Measurements from ENCODE around the gene TIMM23B.
"Not testable (repeated sequence)": the region's sequence is repeated elsewhere in the genome, so short reads cannot be mapped to it uniquely, and the experiment has no call there.

Gene TIMM23B, protein sequence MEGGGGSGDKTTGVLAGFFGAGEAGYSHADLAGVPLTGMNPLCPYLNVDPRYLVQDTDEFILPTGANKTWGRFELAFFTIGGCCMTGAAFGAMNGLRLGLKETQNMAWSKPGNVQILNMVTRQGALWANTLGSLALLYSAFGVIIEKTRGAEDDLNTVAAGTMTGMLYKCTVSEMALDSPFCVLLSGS

DNA sequence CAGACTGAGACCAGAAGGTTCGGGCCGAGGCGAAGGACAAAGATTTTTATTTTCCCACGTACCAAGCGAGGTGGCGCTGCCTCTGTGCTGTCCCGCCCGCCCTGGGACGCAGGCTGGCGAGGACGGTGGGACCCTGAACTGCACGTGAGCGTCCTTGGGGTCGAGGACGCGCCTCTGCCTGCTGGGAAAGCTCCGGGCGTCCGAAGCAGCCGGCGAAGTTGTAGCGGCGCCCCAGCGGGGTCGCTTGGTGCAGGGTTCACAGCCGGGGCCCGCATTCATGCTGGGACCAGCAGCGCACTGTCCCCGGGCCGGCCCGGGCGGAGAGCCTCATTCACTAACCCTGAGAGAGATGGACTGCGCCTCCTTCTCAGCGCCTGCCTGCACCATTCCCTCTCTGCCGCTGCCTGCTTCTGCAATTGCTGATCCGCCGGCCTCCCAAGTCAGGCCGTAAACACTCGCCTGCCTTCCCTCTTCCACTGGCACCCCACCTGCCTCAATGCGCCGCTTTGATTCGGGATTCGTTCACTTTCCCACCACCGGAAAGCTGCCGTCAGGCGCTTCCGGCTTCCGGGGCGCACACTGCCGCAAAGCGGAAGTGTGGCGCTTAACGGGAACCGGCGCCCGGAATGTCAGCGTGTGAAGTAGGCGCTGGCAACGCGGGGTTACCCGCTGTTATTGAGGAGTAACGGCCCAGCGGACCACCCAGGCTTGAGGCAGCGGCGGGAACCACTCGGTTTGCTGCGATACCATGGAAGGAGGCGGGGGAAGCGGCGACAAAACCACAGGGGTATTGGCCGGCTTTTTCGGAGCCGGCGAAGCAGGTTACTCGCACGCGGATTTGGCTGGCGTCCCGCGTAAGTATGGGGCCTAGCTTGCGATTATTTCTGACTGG lies at the start of gene TIMM23B, which contains the start of gene PARG:
Gene TIMM23B, plus strand, starts transcription at position 607 of the 892 bp plus-strand sequence. Its CDS starts 142 bp downstream, at position 749.
Gene PARG, minus strand, starts transcription at position 581 of the 892 bp plus-strand sequence. Its CDS starts 302 bp downstream, at position 279.
- peak; percentile 71 to 85 (median 76) for DNase-seq

DNA sequence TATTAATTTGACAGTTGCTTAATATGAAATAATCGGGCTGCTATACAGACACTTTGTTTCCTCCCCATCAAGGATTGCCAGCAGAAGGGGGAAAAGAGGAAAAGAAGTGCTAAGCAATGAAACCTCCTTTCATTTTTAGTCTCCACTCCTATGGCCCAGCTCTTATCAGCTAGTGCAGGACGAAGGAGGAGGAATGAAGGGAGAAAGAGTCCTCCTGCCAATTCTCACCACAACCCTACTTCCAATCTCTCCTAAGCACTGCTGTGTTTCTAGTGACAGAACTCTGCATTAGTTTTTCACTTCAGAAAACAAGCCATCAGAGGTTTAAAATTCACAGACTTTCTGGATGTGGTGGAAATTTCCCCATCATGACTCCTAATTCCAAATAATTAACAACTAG lies 41.9 kb upstream of the TIMM23B start:
- not testable (repeated sequence) for DNase-seq

DNA sequence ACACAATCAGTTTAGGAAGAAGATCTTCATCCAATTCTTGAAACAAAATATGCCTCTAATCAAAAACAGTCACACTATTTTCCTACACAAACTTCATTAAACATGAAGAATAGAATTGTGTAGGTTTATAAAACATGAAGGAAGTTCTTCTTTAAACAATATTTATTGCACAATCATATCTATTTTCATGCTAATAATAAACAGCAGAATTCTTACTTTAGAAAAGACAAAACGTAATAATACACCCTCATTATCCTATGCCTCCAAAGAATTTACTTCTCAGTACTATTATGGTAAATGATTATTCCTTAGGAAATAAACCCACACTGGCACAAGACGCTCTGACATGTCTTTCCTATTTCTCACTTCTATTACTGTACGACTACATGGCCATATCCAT lies 41.4 kb upstream of the TIMM23B start:
- DNase-seq = not testable (repeated sequence)

DNA sequence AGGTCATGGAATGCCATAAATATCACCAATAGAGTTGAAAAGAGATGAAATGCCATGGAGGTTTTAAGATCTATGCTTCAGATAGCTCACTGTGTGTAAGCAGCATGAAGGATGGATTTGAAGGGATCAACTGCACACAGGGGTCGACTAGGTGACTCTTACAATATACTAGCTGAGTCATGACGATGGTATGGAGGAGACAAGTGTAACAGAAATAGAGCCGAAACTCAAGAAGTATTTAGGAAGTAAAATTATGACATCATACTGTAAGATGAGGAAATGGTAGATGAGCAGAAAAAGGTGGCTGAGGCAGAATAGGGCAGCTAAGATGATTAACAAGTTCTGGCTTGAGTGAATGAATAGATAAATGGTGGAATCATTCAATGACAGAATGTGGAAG lies 38.0 kb upstream of the TIMM23B start:
- DNase-seq = not testable (repeated sequence)

DNA sequence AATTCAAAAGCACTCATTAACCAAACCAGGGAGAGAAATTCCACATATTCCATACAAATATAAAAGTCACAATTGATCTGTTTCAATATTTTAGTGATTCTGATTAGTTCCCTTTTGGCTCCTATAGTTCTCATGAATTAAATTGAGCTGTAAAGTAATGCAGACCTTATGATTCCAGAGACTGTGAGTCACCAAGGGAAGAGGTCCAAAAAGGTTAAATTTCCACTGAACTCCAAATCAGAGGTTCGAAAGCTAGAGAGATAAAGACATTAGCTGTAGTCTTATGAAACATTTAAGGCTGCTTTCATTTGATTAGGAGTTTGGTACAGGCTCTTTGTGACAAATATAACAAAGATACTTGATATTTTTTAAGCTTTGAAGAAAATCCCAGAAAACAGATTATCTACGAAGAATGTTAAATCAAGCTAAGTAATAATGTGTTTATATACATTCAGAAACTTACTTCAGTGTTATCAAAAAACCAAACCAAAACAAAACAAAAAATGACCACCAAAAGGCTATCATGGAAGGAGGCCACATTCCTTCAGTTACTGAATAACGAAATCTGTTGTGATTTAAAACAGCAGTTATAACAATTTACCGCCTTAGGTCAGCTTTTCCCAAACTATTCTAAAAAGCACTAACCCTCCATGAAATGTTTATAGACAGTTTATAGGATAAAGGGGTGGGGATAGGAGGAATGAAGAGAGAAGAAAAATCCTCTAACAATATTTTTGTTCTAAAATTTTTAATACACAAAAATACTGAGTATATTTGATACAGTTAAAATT lies 33.4 kb upstream of the TIMM23B start:
- not testable (repeated sequence) for DNase-seq

DNA sequence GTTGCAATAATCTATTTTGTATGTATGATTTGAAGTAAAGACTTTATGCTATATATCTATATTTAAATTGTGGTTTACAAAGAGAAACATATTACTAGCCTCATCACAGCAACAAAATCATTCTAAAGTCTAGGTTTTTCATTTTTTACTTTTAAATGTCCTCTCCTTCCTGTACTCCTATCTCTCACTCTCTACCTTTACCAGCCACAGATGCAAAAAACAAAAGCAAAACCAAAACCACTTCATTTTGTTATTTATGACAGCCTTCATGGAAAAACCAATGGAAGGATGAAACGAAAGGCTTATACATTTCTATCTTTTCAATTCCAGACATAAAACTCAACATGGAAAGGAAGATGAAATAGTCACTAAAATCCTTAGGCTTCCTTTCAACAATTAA lies 31.6 kb upstream of the TIMM23B start:
- not testable (repeated sequence) for DNase-seq

DNA sequence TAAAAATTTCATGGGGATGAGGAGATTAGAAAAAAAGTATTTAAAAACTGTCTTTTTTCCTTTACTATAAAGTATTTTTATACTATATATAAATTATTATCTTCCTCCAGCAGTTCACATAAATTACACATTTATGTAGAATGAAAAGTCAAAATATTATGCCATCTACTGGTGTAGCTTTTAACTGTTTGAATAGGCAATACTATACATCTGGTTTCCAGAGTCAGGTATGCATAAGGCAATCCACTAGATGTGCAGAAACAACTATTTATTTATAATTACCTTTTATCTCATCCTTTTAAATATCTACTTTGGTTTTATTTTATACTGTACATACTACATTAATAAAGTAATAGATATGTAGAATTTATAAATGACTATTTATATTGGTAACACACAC lies 25.4 kb upstream of the TIMM23B start:
- not testable (repeated sequence) for DNase-seq

DNA sequence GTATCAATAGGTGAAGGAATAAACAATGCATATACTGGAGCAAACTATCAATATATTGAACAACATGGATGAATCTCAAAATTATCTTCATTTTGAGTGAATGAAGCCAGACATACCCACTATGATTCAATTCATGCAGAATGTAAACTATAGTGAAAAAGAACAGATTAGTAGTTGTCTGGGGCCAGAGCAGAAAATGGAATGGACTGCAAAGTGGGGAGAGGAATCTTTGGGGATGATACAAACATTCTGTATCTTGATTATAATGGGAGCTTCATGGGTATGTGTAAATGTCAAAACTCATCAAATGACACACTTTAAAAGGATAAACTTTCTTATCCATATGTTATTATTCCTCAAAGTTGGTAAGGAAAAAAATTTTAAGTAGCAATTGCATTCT lies 23.9 kb upstream of the TIMM23B start:
- not testable (repeated sequence) for DNase-seq

DNA sequence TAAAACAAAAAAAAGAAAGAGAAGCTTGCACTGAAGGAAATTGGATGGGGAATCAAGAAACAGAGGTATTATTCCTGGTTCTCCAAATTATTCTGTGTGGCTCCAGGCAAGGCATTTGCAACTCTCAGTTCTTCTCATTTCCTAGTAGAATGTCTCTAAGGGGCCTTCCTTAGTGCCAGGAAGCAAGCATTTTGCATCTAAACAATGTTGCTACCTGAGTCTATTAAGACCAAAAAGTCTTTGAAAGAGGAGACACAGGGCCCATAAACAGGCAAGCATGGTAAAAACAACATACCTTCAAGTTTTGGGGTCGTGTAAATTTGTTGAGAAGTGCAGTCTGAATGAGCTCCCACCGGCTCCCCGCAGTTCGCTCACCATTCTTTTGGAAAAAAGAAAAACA lies 19.8 kb upstream of the TIMM23B start:
- DNase-seq = not testable (repeated sequence)

DNA sequence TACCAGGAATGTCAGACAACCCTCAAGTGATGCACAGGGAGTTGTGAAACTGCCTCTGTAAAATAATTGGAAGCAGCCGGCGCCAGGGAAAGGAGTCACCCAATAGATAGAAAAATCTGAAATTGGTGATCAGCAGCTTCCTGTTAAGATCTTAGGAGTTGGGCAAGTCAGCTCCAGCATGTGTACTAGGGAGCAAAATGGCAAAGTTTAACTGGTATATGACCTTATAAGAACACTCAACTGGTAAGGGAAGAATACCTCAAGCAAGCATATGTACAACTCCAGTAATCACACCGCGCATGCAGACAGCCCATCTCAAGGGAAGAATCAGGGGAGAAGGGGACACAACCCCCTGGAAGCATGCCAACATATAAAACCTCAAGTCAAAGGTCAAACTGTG lies 18.3 kb upstream of the TIMM23B start:
- DNase-seq = not testable (repeated sequence)

DNA sequence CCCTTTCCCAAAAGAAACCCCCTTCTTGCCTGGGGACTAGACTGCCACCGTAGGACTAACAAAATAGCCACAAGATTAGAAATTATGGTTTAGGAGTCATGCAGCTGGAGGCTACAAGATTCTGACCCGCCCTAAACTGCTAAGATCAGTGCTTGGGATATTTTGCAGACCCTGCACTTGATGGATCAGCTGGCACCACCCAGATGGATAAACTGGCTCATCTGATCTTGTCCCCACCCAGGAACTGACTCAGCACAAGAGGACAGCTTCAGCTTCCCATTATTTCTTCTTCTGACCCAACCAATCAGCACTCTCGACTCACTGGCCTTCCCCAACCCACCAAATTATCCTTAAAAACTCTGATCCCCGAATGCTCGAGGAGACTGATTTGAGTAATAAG lies 10.6 kb upstream of the TIMM23B start:
- DNase-seq = not testable (repeated sequence)

DNA sequence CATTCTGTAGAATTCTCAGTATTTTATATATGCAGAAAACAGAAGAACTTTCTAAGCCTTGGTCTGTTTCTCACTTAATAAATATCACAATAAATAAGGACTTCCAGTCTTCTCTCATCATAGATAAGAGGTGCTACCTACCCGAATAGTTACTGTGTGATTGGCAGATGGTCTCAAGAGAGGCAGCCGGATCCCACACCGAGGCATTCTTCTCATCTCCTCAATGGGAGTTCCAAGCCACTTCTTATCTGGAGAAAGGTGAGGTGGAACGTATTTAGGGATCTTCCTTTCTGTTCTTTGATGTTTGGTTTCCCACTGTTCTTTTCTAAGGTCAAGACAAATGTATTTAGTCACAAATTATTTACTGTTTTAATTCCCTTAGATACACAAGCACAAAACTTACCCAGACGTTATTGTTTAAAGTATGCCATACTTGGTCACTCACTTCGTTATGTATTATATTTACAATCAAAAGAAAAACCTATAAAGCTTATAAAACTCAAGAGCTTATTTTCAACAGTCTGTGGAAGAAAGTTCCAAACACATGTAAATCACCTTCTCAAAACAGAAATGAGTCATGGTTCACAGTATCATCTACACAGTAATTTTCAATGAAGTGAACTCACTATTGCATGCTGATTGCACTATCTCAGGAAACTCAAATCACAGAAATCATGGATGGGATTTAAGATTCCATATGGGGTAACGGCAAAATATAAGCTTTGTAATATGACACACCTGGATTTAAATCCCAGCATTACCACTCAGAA lies 9.7 kb upstream of the TIMM23B start:
- not testable (repeated sequence) for DNase-seq

DNA sequence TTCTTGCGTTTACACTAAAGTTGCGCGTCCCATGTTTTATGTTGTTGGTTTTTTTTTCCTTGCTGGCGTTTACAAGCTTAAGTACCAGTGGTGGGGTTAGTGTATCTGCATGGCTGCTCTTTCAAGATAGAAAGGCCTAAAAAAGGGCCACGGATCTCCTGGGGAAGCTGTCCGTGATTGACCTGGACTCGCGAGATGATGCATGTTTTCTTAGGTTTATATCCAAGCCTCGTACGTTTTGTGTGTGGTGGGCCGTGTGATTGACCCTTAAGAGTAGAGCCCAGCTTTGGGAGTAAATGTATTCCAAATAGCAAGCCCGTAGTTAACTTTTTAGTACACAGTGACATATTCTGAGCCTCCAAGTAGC lies 469 bp downstream of the TIMM23B start:
- DNase-seq = not testable (repeated sequence)

DNA sequence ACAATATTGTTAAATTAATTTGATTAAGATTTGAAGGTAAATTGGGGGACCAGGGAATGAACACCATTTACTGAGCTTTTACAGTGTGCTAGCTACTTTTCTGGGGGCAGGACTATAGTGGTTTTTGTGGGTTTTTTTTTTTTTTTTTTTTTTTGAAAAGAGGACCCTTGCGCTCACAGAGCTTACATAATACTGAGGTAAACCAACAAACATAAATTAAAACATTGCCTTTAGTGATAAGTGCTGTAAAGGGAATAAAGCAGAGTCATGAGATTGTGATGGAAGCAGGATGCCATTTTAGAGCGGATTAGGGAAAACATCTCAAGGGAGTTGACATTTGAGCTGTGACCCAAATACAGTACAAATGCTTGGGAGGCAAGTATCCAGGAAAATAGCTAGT lies 1.8 kb downstream of the TIMM23B start:
- not testable (repeated sequence) for DNase-seq

DNA sequence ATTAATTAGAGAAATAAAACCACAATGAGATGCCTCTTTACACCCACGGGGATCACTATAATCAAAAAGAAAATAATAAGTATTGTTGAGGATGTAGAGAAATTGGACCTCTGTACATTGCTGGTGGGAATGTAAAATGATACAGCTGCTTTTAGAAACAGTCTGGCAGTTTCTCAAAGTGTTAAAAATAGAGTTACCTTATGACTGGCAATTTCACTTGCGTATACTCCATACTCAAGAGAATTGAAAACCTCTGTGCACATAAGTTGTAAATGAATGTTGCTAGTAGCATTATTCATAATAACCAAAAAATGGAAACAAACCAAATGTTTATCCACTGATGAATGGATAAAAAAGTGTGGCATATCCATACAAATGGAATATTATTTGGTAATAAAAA lies 6.3 kb downstream of the TIMM23B start:
- not testable (repeated sequence) for DNase-seq

DNA sequence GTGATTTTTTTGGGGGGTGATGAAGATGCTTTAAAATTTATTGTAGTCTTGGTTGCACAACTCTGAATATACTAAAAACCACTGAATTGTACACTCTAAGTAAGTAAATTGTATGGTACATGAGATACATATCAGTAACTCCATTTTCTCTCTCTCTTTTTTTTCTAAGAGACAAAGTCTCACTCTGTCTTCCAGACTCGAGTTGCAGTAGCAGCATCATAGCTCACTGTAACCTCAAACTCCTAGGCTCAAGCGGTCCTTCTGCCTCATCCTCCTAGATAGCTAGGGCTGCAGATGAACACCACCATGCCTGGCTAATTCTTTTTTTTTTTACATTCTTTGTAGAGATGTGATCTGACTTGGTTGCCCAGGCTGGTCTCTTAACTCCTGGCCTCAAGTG lies 6.9 kb downstream of the TIMM23B start:
- not testable (repeated sequence) for DNase-seq

DNA sequence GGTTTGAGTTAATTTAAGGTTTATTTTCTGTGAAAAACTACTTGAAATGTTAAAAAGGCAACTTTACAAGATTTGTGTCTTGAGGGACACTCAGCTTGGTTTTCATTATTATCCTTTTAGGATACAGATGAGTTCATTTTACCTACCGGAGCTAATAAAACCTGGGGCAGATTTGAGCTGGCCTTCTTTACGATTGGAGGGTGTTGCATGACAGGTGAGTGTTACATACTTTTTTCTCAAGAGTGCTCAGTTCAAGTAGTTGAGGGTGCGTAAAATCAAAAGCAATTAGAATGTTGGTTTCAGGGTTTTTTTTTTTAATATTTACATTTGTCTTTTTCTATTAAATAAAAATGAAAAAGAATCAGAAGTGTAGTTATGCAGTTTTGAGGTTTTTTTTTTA lies 10.2 kb downstream of the TIMM23B start:
- DNase-seq = not testable (repeated sequence)

DNA sequence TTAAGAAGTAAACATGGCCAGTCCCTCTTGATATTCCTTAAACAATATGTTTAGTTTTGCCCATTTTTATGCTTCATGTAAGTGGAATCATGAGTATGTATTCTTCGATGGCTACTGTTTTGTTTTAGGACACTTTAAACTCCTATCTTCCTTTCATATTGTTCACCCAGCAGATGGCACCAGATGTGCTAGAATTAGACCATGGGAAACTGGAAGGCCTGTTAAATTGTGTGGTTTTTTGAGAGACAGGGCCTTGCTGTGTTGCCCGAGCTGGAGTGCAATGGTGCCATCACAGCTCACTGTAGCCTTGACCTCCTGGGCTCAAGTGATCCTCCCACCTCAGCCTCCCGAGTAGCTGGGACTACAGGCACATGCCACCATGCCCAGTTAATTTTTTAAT lies 11.3 kb downstream of the TIMM23B start:
- DNase-seq = not testable (repeated sequence)

DNA sequence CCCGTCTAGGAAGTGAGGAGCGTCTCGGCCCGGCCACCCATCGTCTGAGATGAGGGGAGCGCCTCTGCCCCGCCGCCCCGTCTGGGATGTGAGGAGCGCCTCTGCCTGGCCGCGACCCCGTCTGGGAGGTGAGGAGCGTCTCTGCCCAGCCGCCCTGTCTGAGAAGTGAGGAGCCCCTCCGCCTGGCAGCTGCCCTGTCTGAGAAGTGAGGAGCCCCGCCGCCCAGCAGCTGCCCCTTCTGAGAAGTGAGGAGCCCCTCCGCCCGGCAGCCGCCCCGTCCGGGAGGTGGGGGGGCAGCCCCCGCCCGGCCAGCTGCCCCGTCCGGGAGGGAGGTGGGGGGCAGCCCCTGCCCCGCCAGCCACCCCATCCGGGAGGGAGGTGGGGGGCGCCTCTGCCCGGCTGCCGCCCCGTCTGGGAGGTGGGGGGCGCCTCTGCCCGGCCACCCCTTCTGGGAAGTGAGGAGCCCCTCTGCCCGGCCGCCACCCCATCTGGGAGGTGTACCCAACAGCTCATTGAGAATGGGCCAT lies 28.5 kb downstream of the TIMM23B start:
- not testable (repeated sequence) for DNase-seq

DNA sequence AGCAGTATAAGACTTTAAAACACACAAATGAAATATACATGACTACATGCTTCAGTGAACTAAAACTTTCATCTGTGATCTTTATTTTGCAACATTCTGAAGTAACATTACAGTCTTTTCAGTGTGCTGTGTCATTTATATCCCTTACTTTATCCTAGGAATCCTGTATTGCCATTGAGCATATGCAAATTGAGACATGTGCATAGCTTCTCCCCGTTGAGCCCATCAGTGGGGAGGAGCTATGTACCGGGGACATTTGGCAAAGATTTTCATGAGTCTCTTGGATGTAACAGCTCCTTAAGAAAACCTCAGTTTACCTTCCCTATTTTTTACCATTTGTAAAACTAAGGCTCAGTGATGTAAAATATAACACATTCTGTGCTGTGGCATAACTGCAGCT lies 29.6 kb downstream of the TIMM23B start:
- not testable (repeated sequence) for DNase-seq

DNA sequence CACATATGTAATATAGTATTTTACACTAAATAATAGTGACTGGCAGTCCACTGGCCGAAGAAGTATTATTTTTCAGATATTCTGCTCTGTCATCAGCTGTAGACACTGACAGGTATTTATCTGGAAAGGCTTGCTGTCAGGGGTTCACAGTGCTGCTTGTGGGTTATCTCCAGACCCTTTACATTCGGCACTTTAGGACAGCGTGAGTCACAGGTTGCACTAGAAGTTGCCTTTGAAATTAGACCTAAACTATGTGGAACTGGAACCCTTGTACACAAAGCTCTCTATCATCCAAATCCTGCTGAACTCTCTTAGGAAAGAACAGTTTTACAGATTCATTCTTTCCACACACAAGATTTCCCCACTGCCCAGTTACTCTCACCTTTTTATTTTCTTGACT lies 30.2 kb downstream of the TIMM23B start:
- DNase-seq = not testable (repeated sequence)

DNA sequence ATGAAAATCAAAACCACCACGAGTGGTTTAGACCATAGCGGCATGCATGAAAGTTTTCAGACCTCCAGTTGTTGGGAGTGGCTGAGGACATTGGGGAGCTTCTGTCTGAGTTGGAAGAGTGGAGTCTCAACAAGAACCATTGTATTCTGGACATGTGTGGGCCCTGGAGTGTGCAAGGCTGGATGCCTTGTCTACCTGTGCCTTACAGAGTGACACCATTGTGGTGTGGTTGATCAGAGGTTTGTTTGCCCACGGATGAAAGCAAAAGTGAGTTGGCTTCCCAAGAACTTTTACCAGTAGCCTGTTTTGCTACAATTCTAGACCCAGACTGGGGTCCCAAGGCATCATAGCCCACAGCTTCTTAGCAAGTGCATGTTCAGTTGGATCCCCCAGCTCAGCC lies 35.9 kb downstream of the TIMM23B start:
- not testable (repeated sequence) for DNase-seq

Measured in stimulated activated naive CD4-positive, alpha-beta T cell (primary cell).